DND-41 (cell line): Measurements from ENCODE around the gene MAZ.

Experiments used
- ATAC-seq: fragments of 200-7000 bp; cut with Tn5 transposase; 3 replicates; pipeline ENCODE4 v1.9.1; 2021; ENCODE audit warnings: low read depth; ENCODE audit not compliant: insufficient read depth
- DNase-seq: peaks from one replicate; pipeline ENCODE4 v3.0.0-alpha.2; 2020
- H2AFZ ChIP-seq: 2 replicates; pipeline ENCODE4 v1.6.0; 2012; ENCODE audit warnings: low read depth, low read length
- H3K27ac ChIP-seq: 2 replicates; pipeline ENCODE4 v1.5.1; 2012; ENCODE audit warnings: low read length, inconsistent platforms
- H3K27me3 ChIP-seq: fragments of 200-600 bp; sonication (generic); 2 replicates; pipeline ENCODE4 v1.6.0; 2012; ENCODE audit warnings: low read length, mild to moderate bottlenecking, inconsistent platforms; ENCODE audit not compliant: insufficient read depth, poor library complexity
- H3K36me3 ChIP-seq: 2 replicates; pipeline ENCODE4 v1.5.1; 2012; ENCODE audit warnings: low read length, inconsistent platforms; ENCODE audit not compliant: insufficient read depth
- H3K4me1 ChIP-seq: 2 replicates; pipeline ENCODE4 v1.5.1; 2012; ENCODE audit warnings: mild to moderate bottlenecking, low read length; ENCODE audit not compliant: insufficient read depth
- H3K4me2 ChIP-seq: 2 replicates; pipeline ENCODE4 v1.6.0; 2012; ENCODE audit warnings: mild to moderate bottlenecking, moderate library complexity, low read length, inconsistent platforms; ENCODE audit not compliant: insufficient read depth
- H3K4me3 ChIP-seq, 2 experiments: fragments of 200-600 bp in 1 of 2; shearing (Covaris generic) in 1 of 2; 2 replicates each; pipeline ENCODE4 v1.5.1; 2012 to 2016; ENCODE audit warnings: inconsistent platforms in 2 of 2, low read length in 2 of 2, mild to moderate bottlenecking in 2 of 2, low read depth in 1 of 2, moderate library complexity in 1 of 2
- H3K79me2 ChIP-seq: 2 replicates; pipeline ENCODE4 v1.6.0; 2012; ENCODE audit warnings: low read length, inconsistent platforms; ENCODE audit not compliant: insufficient read depth
- H3K9ac ChIP-seq: 2 replicates; pipeline ENCODE4 v1.6.0; 2012; ENCODE audit warnings: low read depth, mild to moderate bottlenecking, inconsistent platforms, low read length, moderate library complexity
- H3K9me3 ChIP-seq: 2 replicates; pipeline ENCODE4 v1.5.1; 2012; ENCODE audit warnings: low read length, moderate library complexity, mild to moderate bottlenecking, inconsistent platforms; ENCODE audit not compliant: insufficient read depth, severe bottlenecking
- H4K20me1 ChIP-seq: 2 replicates; pipeline ENCODE4 v1.6.0; 2012; ENCODE audit warnings: low read length; ENCODE audit not compliant: insufficient read depth
- EZH2 ChIP-seq: IDR thresholded peaks from 3 replicates; pipeline ENCODE4 v1.6.1; 2012; ENCODE audit warnings: borderline replicate concordance, low read depth, mild to moderate bottlenecking, moderate library complexity, low read length, inconsistent platforms; ENCODE audit not compliant: severe bottlenecking
- TF ChIP-seq, protein P1 (sequence below): IDR thresholded peaks from 2 replicates; pipeline ENCODE4 v1.5.1; 2012; ENCODE audit warnings: borderline replicate concordance, low read length, moderate library complexity, mild to moderate bottlenecking; ENCODE audit not compliant: poor library complexity, severe bottlenecking; ENCODE audit errors: extremely low read depth

Gene MAZ

DNA sequence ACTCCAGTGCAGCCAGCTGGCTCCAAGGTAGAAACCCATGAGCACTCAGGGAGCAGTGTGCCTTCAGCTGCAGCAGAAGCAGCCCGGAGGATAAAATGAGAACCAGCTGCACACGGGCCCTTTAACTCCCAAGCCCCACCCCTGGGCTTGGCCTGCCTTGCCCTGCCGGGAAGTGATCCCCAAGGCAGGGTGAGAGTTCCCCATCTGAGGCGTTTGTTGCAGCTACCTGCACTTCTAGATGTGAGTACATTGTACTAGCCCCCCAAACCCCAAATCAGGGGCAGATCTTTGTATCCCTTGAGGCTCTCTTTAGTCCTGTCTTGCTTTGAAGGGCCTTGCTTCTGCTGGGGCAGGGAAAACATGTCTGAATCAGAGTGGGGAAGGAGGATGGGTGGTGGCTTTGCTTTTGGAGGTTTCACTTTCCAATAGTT is 14.0 kb downstream of the MAZ start, which contains the start of gene MVP:
Gene MVP, plus strand, starts transcription at position 192 of the 431 bp plus-strand sequence. CDS start 10,088 bp downstream, outside the sequence.
- no peak for ATAC-seq
- Histone ChIP-seq H3K27ac (peak within 1 kb of the TSS; percentile 29; the same call in 1 of the 2 replicates), H3K4me3 (peak within 1 kb of the TSS in 1 of 2 experiments; percentile 13; a peak in 1 of 4 replicates), H3K79me2 (peaks cover 34% of the 10 kb centered on the region), H4K20me1 (peaks cover 31% of the 10 kb centered on the region), H3K9ac (peak within 1 kb of the TSS; percentile 33; the same call in 1 of the 2 replicates), H3K27me3 (no peaks in the 10 kb centered on the region), H3K36me3 (peaks cover 32% of the 10 kb centered on the region), H2AFZ (no peak within 1 kb of the TSS), H3K4me2 (peak within 1 kb of the TSS; percentile 36), H3K4me1 (peaks cover 38% of the 10 kb centered on the region), H3K9me3 (no peaks in the 10 kb centered on the region)
- TF ChIP-seq EZH2: no peak
- TF ChIP-seq, protein P1, sequence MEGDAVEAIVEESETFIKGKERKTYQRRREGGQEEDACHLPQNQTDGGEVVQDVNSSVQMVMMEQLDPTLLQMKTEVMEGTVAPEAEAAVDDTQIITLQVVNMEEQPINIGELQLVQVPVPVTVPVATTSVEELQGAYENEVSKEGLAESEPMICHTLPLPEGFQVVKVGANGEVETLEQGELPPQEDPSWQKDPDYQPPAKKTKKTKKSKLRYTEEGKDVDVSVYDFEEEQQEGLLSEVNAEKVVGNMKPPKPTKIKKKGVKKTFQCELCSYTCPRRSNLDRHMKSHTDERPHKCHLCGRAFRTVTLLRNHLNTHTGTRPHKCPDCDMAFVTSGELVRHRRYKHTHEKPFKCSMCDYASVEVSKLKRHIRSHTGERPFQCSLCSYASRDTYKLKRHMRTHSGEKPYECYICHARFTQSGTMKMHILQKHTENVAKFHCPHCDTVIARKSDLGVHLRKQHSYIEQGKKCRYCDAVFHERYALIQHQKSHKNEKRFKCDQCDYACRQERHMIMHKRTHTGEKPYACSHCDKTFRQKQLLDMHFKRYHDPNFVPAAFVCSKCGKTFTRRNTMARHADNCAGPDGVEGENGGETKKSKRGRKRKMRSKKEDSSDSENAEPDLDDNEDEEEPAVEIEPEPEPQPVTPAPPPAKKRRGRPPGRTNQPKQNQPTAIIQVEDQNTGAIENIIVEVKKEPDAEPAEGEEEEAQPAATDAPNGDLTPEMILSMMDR: no peak
- DNase-seq: peak; percentile 42

DNA sequence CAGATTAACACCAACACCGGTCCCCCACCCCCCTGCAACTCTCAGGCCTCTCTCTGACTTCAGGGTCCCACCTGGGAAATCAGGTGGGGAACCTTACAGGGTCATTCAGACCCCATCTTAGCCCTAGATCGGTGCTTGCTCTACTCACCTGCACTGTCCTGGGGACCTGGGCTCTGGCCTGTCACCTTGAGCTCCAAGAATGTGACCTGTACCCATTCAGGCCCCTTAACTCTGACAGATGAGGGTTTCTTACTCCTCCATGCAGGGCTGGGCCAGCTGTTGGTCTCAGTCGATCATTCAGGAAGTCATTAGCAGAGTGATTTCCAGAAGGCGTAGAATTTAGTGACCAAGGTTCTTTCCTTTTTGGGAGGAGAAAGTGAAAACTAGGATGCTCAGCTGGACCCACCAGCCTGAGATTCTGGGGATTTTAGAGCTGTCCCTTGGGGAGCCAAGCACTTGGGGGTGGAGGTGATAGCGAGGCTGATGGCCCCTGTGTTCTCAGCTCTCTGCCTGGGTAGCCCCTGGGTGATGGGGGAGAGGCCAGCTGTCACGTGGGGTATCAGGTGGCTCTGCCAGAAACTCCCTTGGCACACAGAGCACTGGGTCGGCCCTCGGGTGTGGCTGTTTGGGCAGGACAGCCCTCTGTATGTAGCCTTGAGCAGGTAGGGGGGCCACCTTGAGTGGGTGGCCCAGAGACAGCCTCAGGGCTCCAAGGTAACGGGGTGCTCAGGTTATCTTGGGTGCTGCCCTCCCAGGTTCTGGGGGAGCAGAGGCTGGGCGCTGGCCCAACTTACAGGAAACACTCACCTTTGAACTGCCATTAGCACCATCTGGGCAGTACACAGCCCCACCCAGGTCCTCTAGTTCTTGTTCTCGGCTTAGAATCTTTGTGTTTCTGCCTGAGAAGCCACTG is 14.7 kb downstream of the MAZ start:
- no peaks in the 10 kb centered on the region for H3K9me3 ChIP-seq
- no peak overlapping the region for H2AFZ ChIP-seq
- H3K36me3 ChIP-seq: peaks cover 32% of the 10 kb centered on the region
- H3K4me2 ChIP-seq: 0 out of 2 replicates have a peak overlapping the region, but pooled peaks have one; percentile 36
- H3K4me1 ChIP-seq: peaks cover 43% of the 10 kb centered on the region
- peak overlapping the region; percentile 33; the same call in 1 of the 2 replicates for H3K9ac ChIP-seq
- no peak overlapping the region for H3K4me3 ChIP-seq
- DNase-seq (no peak), ATAC-seq (no peak)
- H3K27me3 ChIP-seq: no peaks in the 10 kb centered on the region
- TF ChIP-seq EZH2: no peak
- TF ChIP-seq, protein P1: no peak
- H3K27ac ChIP-seq: peak overlapping the region; percentile 29; the same call in 1 of the 2 replicates
- peaks cover 31% of the 10 kb centered on the region for H4K20me1 ChIP-seq
- H3K79me2 ChIP-seq: peaks cover 34% of the 10 kb centered on the region

DNA sequence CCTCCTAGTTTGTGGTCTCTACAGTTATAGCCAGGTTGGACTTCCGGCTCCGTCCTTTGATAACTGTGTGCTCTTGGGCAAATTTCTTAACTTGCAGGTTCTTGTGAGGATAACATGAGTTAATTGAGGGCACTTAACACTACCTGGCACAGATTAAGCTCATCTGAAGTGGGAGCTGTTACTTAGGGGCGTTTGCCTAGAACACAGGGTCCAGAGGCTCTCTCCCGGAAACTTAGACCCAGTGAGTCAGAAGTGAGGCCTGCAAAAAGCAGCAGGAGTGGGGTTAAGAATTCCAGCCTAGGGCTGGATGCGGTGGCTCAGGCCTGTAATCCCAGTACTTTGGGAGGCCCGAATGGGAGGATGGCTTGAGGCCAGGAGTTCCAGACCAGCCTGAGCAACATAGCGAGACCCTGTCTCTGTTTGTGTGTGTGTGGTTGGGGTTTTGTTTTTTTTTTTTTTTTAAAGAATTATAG is 15.3 kb downstream of the MAZ start:
- Histone ChIP-seq H3K36me3 (peaks cover 32% of the 10 kb centered on the region), H3K4me3 (no peak overlapping the region), H4K20me1 (peaks cover 31% of the 10 kb centered on the region), H3K4me1 (peaks cover 49% of the 10 kb centered on the region), H3K9me3 (no peaks in the 10 kb centered on the region), H3K27ac (no peak overlapping the region), H3K27me3 (no peaks in the 10 kb centered on the region), H2AFZ (no peak overlapping the region), H3K9ac (no peak overlapping the region), H3K79me2 (peaks cover 29% of the 10 kb centered on the region), H3K4me2 (no peak overlapping the region)
- no peak for TF ChIP-seq EZH2
- TF ChIP-seq, protein P1: no peak
- DNase-seq (no peak), ATAC-seq (no peak)
